Esophagus squamous epithelium (tissue), 5 donors: ENCODE data around the gene ETV3. TPM values are rescaled to one million over a fixed set of nuclear protein-coding genes. Genes with fewer than 3 reads are reported as not detected.
A peak's percentile ranks its signal among the peaks of the same experiment; 100 is the strongest.

ENCODE experiments used
- DNase-seq: peaks from one replicate; lab custom pipeline; 2025; lab: John Stamatoyannopoulos, UW
- H3K27ac ChIP-seq, 4 donors: fragments of 200-600 bp; sonication (generic); one replicate each; pipeline ENCODE4 v1.5.1; 2016 to 2019; ENCODE audit warnings: mild to moderate bottlenecking in 1 of 4
- H3K27me3 ChIP-seq, 4 donors: fragments of 200-600 bp; sonication (generic); 1 replicate in 3 of 4; 2 replicates in 1 of 4; pipeline versions ENCODE4 v1.5.1 to v1.6.0; 2017 to 2021; ENCODE audit warnings: antibody characterized with exemption in 1 of 4
- H3K36me3 ChIP-seq, 3 donors: fragments of 200-600 bp; sonication (generic); one replicate each; pipeline ENCODE4 v1.5.1; 2016 to 2019
- H3K4me1 ChIP-seq, 3 donors: fragments of 200-600 bp; sonication (generic); one replicate each; pipeline ENCODE4 v1.5.1; 2017 to 2019
- H3K4me3 ChIP-seq, 4 donors: fragments of 200-600 bp; sonication (generic); 1 replicate in 3 of 4; 2 replicates in 1 of 4; pipeline ENCODE4 v1.5.1; 2016 to 2019; ENCODE audit warnings: mild to moderate bottlenecking in 2 of 4, moderate library complexity in 1 of 4
- H3K9me3 ChIP-seq, 3 donors: fragments of 200-600 bp; sonication (generic); one replicate each; pipeline ENCODE4 v1.5.1; 2016 to 2019
- POLR2A ChIP-seq, 4 donors: fragments of 450-650 bp; IDR thresholded peaks; one replicate each; pipeline ENCODE4 v1.6.1; 2017; ENCODE audit warnings: antibody characterized with exemption in 4 of 4, mild to moderate bottlenecking in 4 of 4, moderate library complexity in 3 of 4
- WGBS, 2 donors: methylation state at CpG; one replicate each; pipeline ENCODE4 v1.1.5; 2018; 5-methylcytosine and 5-hydroxymethylcytosine counted together
- intact Hi-C: fragments of 100-400 bp; cut with DNase I; formaldehyde crosslinking; loops from one replicate; pipeline ENCODE4 v1.15.0; 2022
- total RNA-seq, 4 donors: library from RNA; depleted of rRNA; stranded (reverse); fragments of >200 nt; gene quantifications; one replicate each; pipeline ENCODE4 v1.1.0, GENCODE V29; 2016
- TF ChIP-seq, protein P1 (sequence below), 6 experiments: fragments of 450-650 bp in 4 of 6; fragments of 200-600 bp in 2 of 6; sonication (generic) in 2 of 6; IDR thresholded peaks; one replicate each; pipeline ENCODE4 v1.5.1; 2016 to 2019; ENCODE audit warnings: antibody characterized with exemption in 6 of 6, mild to moderate bottlenecking in 4 of 6, moderate library complexity in 4 of 6
- donor health status: DM: yes; HTN: yes; CAD: no.

The ETV3 gene
- total RNA-seq, 4 donors from 2014 or later: 25.0 to 31.4 (median 27.3) TPM

GRCh38 chr1:157132616-157133167 is 5.5 kb downstream of the ETV3 start:
- no peak for DNase-seq
- peak overlapping the region; percentile 40 to 75 (median 62) for H3K27ac ChIP-seq
- intact Hi-C loops: no loop called here
- H3K27me3 ChIP-seq: no peaks in the 10 kb centered on the region
- WGBS, 2 donors: 31 to 38% methylated on average over 2 of the region's 2 CpGs
- peaks cover 16 to 60% (median 23%) of the 10 kb centered on the region in 3 donors for H3K4me1 ChIP-seq
- no peak for TF ChIP-seq POLR2A (IDR thresholded peaks at IDR 0.05)
- TF ChIP-seq, protein P1, sequence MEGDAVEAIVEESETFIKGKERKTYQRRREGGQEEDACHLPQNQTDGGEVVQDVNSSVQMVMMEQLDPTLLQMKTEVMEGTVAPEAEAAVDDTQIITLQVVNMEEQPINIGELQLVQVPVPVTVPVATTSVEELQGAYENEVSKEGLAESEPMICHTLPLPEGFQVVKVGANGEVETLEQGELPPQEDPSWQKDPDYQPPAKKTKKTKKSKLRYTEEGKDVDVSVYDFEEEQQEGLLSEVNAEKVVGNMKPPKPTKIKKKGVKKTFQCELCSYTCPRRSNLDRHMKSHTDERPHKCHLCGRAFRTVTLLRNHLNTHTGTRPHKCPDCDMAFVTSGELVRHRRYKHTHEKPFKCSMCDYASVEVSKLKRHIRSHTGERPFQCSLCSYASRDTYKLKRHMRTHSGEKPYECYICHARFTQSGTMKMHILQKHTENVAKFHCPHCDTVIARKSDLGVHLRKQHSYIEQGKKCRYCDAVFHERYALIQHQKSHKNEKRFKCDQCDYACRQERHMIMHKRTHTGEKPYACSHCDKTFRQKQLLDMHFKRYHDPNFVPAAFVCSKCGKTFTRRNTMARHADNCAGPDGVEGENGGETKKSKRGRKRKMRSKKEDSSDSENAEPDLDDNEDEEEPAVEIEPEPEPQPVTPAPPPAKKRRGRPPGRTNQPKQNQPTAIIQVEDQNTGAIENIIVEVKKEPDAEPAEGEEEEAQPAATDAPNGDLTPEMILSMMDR (IDR thresholded peaks at IDR 0.05): no peak
- H3K36me3 ChIP-seq: peaks cover 7 to 85% (median 31%) of the 10 kb centered on the region in 3 donors
- H3K4me3 ChIP-seq: no peak overlapping the region
- H3K9me3 ChIP-seq: no peaks in the 10 kb centered on the region

DNA sequence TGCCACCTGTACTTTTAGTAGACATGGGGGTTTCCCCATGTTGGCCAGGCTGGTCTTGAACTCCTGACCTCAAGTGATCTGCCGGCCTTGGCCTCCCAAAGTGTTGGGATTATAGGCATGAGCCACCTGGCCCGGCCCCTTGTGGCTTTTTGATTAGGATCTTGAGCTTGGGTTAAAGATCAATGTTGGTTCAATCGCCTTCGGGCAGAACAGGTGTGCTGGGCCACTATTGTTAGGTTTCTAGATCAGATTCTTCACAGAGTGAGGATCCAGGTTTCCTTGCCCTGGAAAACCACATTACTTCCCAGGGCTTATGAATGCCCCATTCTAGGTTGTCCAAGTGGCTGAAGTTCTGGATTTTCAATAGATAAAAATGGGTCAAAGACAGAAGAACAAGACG is 6.1 kb downstream of the ETV3 start:
- H3K36me3 ChIP-seq: peaks cover 7 to 91% (median 35%) of the 10 kb centered on the region in 3 donors

GRCh38 chr1:157131281-157131680 is 6.9 kb downstream of the ETV3 start:
- 84 to 89% methylated on average over 4 of the region's 4 CpGs for WGBS, 2 donors
- intact Hi-C loops: no loop called here
- H3K27ac ChIP-seq: no peak overlapping the region
- H3K36me3 ChIP-seq: peaks cover 7 to 99% (median 35%) of the 10 kb centered on the region in 3 donors
- H3K4me3 ChIP-seq: no peak overlapping the region
- no peaks in the 10 kb centered on the region for H3K9me3 ChIP-seq
- TF ChIP-seq, protein P1 (IDR thresholded peaks at IDR 0.05): no peak
- TF ChIP-seq POLR2A (IDR thresholded peaks at IDR 0.05): no peak
- DNase-seq: no peak
- H3K27me3 ChIP-seq: no peaks in the 10 kb centered on the region
- peaks cover 13 to 47% (median 13%) of the 10 kb centered on the region in 3 donors for H3K4me1 ChIP-seq

More for the DNA sequence above, 6.1 kb downstream of the ETV3 start:
- no peak for TF ChIP-seq POLR2A (IDR thresholded peaks at IDR 0.05)
- TF ChIP-seq, protein P1 (IDR thresholded peaks at IDR 0.05): no peak
- Histone ChIP-seq H3K4me1 (peaks cover 16 to 56% (median 22%) of the 10 kb centered on the region in 3 donors), H3K27ac (peak overlapping the region; percentile 50 to 75 (median 55)), H3K27me3 (no peaks in the 10 kb centered on the region), H3K9me3 (no peaks in the 10 kb centered on the region), H3K4me3 (no peak overlapping the region)
- 64 to 75% methylated on average over 1 to 3 of the region's 5 CpGs for WGBS, 2 donors
- intact Hi-C loops: no loop called here
- DNase-seq: no peak

GRCh38 chr1:157124855-157125254 is 13.3 kb downstream of the ETV3 start:
- Histone ChIP-seq H3K4me1 (peaks cover 0 to 11% (median 0%) of the 10 kb centered on the region in 3 donors), H3K27me3 (no peaks in the 10 kb centered on the region), H3K36me3 (peaks cover 14 to 95% (median 34%) of the 10 kb centered on the region in 3 donors), H3K4me3 (no peak overlapping the region), H3K9me3 (no peaks in the 10 kb centered on the region), H3K27ac (no peak overlapping the region)
- intact Hi-C loops: no loop called here
- no peak for DNase-seq
- WGBS, 2 donors: 59 to 74% methylated on average over 7 of the region's 7 CpGs
- TF ChIP-seq, protein P1 (IDR thresholded peaks at IDR 0.05): peak in 1 of 6 experiments; percentile 28
- TF ChIP-seq POLR2A (IDR thresholded peaks at IDR 0.05): no peak

- intact Hi-C loops: no loop called here
- 74 to 80% methylated on average over 2 of the region's 2 CpGs for WGBS, 2 donors
- no peak for DNase-seq
- Histone ChIP-seq H3K4me3 (no peak overlapping the region), H3K27me3 (peaks cover 0 to 4% (median 0%) of the 10 kb centered on the region in 4 donors), H3K27ac (no peak overlapping the region), H3K4me1 (peaks cover 0 to 4% (median 0%) of the 10 kb centered on the region in 3 donors), H3K36me3 (peaks cover 0 to 41% (median 11%) of the 10 kb centered on the region in 3 donors), H3K9me3 (no peaks in the 10 kb centered on the region)
- no peak for TF ChIP-seq POLR2A (IDR thresholded peaks at IDR 0.05)
- TF ChIP-seq, protein P1 (IDR thresholded peaks at IDR 0.05): no peak
These were observed 18.7 kb downstream of the ETV3 start for GRCh38 chr1:157119448-157119847.
